Prostate gland (tissue), 2 donors: Measurements from ENCODE around the gene CD200R1L. TPM values are rescaled to one million over a fixed set of nuclear protein-coding genes. Genes with fewer than 3 reads are reported as not detected.
A peak's percentile ranks its signal among the peaks of the same experiment; 100 is the strongest.

Experiments used
- DNase-seq: peaks from one replicate; pipeline ENCODE4 v3.0.0-alpha.2; 2019; ENCODE audit warnings: low spot score
- H3K27ac ChIP-seq, 2 donors: fragments of 200-600 bp; sonication (generic); 2 replicates each; pipeline ENCODE4 v1.5.1; 2017 to 2019
- H3K27me3 ChIP-seq: fragments of 200-600 bp; sonication (generic); replicated peaks from 2 replicates; pipeline ENCODE4 v1.5.1; 2019; ENCODE audit not compliant: insufficient read depth
- H3K36me3 ChIP-seq, 2 donors: fragments of 200-600 bp; sonication (generic); 1 replicate in 1 of 2; 2 replicates in 1 of 2; pipeline versions ENCODE4 v1.5.1 to v1.8.1; 2017 to 2019
- H3K4me1 ChIP-seq: fragments of 200-600 bp; sonication (generic); replicated peaks from 2 replicates; pipeline ENCODE4 v1.5.1; 2019
- H3K4me3 ChIP-seq, 2 donors: fragments of 200-600 bp; sonication (generic); 2 replicates each; pipeline ENCODE4 v1.5.1; 2017 to 2019
- H3K9me3 ChIP-seq: fragments of 200-600 bp; sonication (generic); 2 replicates; pipeline ENCODE4 v1.5.1; 2017
- POLR2A ChIP-seq: fragments of 450-650 bp; IDR thresholded peaks from one replicate; pipeline ENCODE4 v1.6.1; 2016; ENCODE audit warnings: antibody characterized with exemption, mild to moderate bottlenecking
- POLR2AphosphoS5 ChIP-seq: sonication (generic); formaldehyde crosslinking; IDR thresholded peaks from one replicate; pipeline ENCODE4 v1.6.1; 2017; ENCODE audit warnings: antibody characterized with exemption
- WGBS: methylation state at CpG from one replicate; pipeline ENCODE4 v1.1.5; 2018; 5-methylcytosine and 5-hydroxymethylcytosine counted together
- intact Hi-C: fragments of 100-400 bp; cut with DNase I; formaldehyde crosslinking; loops from one replicate; pipeline ENCODE4 v1.14.2; 2022
- total RNA-seq, 2 donors: library from RNA; depleted of rRNA; stranded (reverse); fragments of >200 nt; gene quantifications; one replicate each; pipeline ENCODE4 v1.1.0, GENCODE V29; 2016
- TF ChIP-seq, protein P1 (sequence below), 4 experiments: fragments of 200-600 bp in 2 of 4; fragments of 450-650 bp in 2 of 4; sonication (generic) in 2 of 4; IDR thresholded peaks; 1 replicate in 3 of 4; 2 replicates in 1 of 4; pipeline ENCODE4 v1.5.1; 2016 to 2019; ENCODE audit warnings: antibody characterized with exemption in 4 of 4, mild to moderate bottlenecking in 2 of 4, moderate library complexity in 2 of 4

The CD200R1L gene
- total RNA-seq, 2 donors from 2014 or later = not detected

DNA sequence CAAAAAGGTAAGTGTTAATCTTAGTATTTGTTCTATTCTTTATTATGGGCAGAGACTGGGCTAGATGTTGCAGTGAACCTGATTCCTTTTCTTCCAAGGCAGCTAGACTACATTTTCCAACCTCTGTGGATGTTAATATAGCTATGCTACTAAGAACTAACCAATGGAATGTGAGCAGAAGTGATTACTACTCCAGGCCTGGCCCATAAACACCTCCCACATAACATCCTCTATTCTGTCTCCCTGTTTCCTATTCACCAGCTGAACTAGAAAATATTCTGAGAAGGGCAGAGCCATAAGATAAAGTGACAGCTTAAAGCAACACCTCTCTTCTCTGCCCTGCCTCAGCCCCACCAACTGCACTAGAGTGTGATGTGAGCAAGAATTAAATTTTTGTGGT, 29.4 kb downstream of the CD200R1L start:
- intact Hi-C loops = loop anchor here (10.0 kb wide), 1 partner anchor 82 kb away; no protein-coding TSS in a partner anchor
- Histone ChIP-seq H3K9me3 (no peaks in the 10 kb centered on the region), H3K27ac (no peak overlapping the region), H3K4me1 (no peaks in the 10 kb centered on the region), H3K36me3 (no peaks in the 10 kb centered on the region), H3K4me3 (no peak overlapping the region), H3K27me3 (no peaks in the 10 kb centered on the region)
- DNase-seq = no peak
- TF ChIP-seq POLR2A (no peak), POLR2AphosphoS5 (no peak)
- TF ChIP-seq, protein P1, sequence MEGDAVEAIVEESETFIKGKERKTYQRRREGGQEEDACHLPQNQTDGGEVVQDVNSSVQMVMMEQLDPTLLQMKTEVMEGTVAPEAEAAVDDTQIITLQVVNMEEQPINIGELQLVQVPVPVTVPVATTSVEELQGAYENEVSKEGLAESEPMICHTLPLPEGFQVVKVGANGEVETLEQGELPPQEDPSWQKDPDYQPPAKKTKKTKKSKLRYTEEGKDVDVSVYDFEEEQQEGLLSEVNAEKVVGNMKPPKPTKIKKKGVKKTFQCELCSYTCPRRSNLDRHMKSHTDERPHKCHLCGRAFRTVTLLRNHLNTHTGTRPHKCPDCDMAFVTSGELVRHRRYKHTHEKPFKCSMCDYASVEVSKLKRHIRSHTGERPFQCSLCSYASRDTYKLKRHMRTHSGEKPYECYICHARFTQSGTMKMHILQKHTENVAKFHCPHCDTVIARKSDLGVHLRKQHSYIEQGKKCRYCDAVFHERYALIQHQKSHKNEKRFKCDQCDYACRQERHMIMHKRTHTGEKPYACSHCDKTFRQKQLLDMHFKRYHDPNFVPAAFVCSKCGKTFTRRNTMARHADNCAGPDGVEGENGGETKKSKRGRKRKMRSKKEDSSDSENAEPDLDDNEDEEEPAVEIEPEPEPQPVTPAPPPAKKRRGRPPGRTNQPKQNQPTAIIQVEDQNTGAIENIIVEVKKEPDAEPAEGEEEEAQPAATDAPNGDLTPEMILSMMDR (IDR thresholded peaks at IDR 0.05) = no peak

GRCh38 chr3:112815981-112816380, 30.7 kb downstream of the CD200R1L start:
- intact Hi-C loops = loop anchor here (2.0 to 10.0 kb wide), 3 partner anchors 81 to 235 kb away; no protein-coding TSS in a partner anchor
- H3K27me3 ChIP-seq = no peaks in the 10 kb centered on the region
- DNase-seq = no peak
- H3K36me3 ChIP-seq = no peaks in the 10 kb centered on the region
- H3K9me3 ChIP-seq = no peaks in the 10 kb centered on the region
- TF ChIP-seq POLR2A (no peak), POLR2AphosphoS5 (no peak)
- TF ChIP-seq, protein P1 (IDR thresholded peaks at IDR 0.05) = no peak
- H3K27ac ChIP-seq = no peak overlapping the region
- H3K4me1 ChIP-seq = no peaks in the 10 kb centered on the region
- H3K4me3 ChIP-seq = no peak overlapping the region

- DNase-seq = no peak
- 39% methylated on average over 2 of the region's 2 CpGs for WGBS
- intact Hi-C loops = loop anchor here (2.0 to 10.0 kb wide), 3 partner anchors 79 to 233 kb away; no protein-coding TSS in a partner anchor
- no peaks in the 10 kb centered on the region for H3K27me3 ChIP-seq
- no peak overlapping the region for H3K4me3 ChIP-seq
- H3K36me3 ChIP-seq = no peaks in the 10 kb centered on the region
- H3K27ac ChIP-seq = no peak overlapping the region
- no peaks in the 10 kb centered on the region for H3K4me1 ChIP-seq
- TF ChIP-seq, protein P1 (IDR thresholded peaks at IDR 0.05) = peak in 2 of 4 experiments; percentile 34 to 40
- no peak for TF ChIP-seq POLR2AphosphoS5
- H3K9me3 ChIP-seq = no peaks in the 10 kb centered on the region
Measured at GRCh38 chr3:112814266-112814665, 32.4 kb downstream of the CD200R1L start.

DNA sequence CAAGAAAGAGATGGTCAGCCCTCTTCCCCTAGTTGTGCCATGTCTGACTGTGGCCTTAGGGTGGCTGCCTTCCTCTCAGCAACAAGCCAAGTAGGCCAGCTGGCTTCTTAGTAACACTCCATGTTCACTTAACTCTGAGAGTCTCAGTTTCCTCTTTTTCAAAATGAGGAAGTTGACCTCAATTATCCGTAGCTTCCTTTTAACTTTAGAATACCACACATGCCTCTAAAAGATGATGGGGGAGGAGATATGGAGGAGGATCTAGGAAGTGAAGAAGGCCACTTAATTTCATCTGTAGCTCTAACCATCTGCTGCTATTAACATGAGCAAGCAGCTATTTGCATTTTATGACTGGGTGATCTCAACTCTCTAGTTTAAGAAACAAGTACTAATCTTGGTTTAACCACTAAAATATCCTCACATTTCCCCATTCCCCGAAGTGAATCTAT, 32.9 kb downstream of the CD200R1L start:
- Histone ChIP-seq H3K27me3 (no peaks in the 10 kb centered on the region), H3K9me3 (no peaks in the 10 kb centered on the region), H3K4me3 (no peak overlapping the region), H3K4me1 (no peaks in the 10 kb centered on the region), H3K36me3 (no peaks in the 10 kb centered on the region), H3K27ac (no peak overlapping the region)
- intact Hi-C loops = loop anchor here (2.0 to 10.0 kb wide), 3 partner anchors 79 to 233 kb away; no protein-coding TSS in a partner anchor
- TF ChIP-seq, protein P1 (IDR thresholded peaks at IDR 0.05) = no peak
- TF ChIP-seq POLR2A (no peak), POLR2AphosphoS5 (no peak)
- 32% methylated on average over 2 of the region's 2 CpGs for WGBS
- no peak for DNase-seq

- H3K4me3 ChIP-seq = no peak overlapping the region
- no peaks in the 10 kb centered on the region for H3K4me1 ChIP-seq
- 71% methylated on average over 2 of the region's 2 CpGs for WGBS
- no peaks in the 10 kb centered on the region for H3K9me3 ChIP-seq
- no peaks in the 10 kb centered on the region for H3K27me3 ChIP-seq
- intact Hi-C loops = loop anchor here (10.0 kb wide), 1 partner anchor 78 kb away; no protein-coding TSS in a partner anchor
- no peaks in the 10 kb centered on the region for H3K36me3 ChIP-seq
- TF ChIP-seq, protein P1 (IDR thresholded peaks at IDR 0.05) = no peak
- DNase-seq = no peak
- H3K27ac ChIP-seq = no peak overlapping the region
Measured at GRCh38 chr3:112813016-112813415, 33.6 kb downstream of the CD200R1L start.
